K562 (cell line): ENCODE measurements around the gene ZNF467. TPM values are rescaled to one million over a fixed set of nuclear protein-coding genes. Genes with fewer than 3 reads are reported as not detected.

Experiments
- ATAC-seq: fragments of 200-7000 bp; cut with Tn5 transposase; 3 replicates; pipeline ENCODE4 v1.9.1; 2020; ENCODE audit warnings: moderate library complexity
- BruUV-seq: library from RNA; stranded (reverse); fragments of 400-500 nt; replicated peaks from 2 replicates; lab custom pipeline; 2021; lab: Mats Ljungman, UMichigan
- CTCF ChIA-PET: fragments of 300-600 bp; formaldehyde crosslinking; extraction: SDS; loops from one replicate; lab custom pipeline; 2021; ENCODE audit warnings: low intra/inter-chr PET ratio; lab: Yijun Ruan, JAX
- POLR2A ChIA-PET: fragments of 300-600, 350-650 bp; sonication (Branson Sonifier 250); formaldehyde crosslinking; extraction: SDS; loops from one replicate; lab custom pipeline; 2021; ENCODE audit warnings: antibody characterized with exemption, inconsistent platforms; lab: Yijun Ruan, JAX
- DNase-seq, 4 experiments: peaks; one replicate each; pipeline versions ENCODE4 v3.0.0 to v3.0.0-alpha.2; 2011 to 2018; ENCODE audit warnings: low spot score in 3 of 4, mixed read lengths in 3 of 4; ENCODE audit errors: extremely low read depth in 1 of 4
- FAIRE-seq: peaks from 2 replicates; lab custom pipeline; 2011; peaks lifted over from hg19 to GRCh38; lab: Jason Lieb, UNC
- H2AFZ ChIP-seq: 2 replicates; pipeline ENCODE4 v1.6.0; 2011; ENCODE audit warnings: low read depth, low read length, control low read depth, inconsistent platforms
- H3K27ac ChIP-seq: fragments of 200-600 bp; 3 replicates; pipeline ENCODE4 v1.8.0; 2011; ENCODE audit warnings: low read depth, mild to moderate bottlenecking, control low read depth, inconsistent platforms, low read length, moderate library complexity, mixed read lengths; ENCODE audit errors: extremely low read depth
- H3K27me3 ChIP-seq, 2 experiments: fragments of 300-600 bp in 1 of 2; 2 replicates in 1 of 2; 3 replicates in 1 of 2; pipeline versions ENCODE4 v1.6.0 to v1.8.0; 2011; ENCODE audit warnings: inconsistent platforms in 2 of 2, low read length in 2 of 2, mild to moderate bottlenecking in 1 of 2, mixed read lengths in 1 of 2, moderate library complexity in 1 of 2; ENCODE audit not compliant: control insufficient read depth in 2 of 2, insufficient read depth in 2 of 2
- H3K36me3 ChIP-seq: fragments of 300-600 bp; 3 replicates; pipeline ENCODE4 v1.8.0; 2011; ENCODE audit warnings: mild to moderate bottlenecking, low read length, inconsistent platforms; ENCODE audit not compliant: control insufficient read depth, insufficient read depth
- H3K4me1 ChIP-seq, 2 experiments: fragments of 200-600 bp in 1 of 2; replicated peaks in 1 of 2; 2 replicates in 1 of 2; 3 replicates in 1 of 2; pipeline versions ENCODE4 v1.5.1 to v1.8.0; 2011; ENCODE audit warnings: inconsistent platforms in 2 of 2, low read length in 2 of 2, mild to moderate bottlenecking in 1 of 2, mixed read lengths in 1 of 2, moderate library complexity in 1 of 2; ENCODE audit not compliant: control insufficient read depth in 2 of 2, insufficient read depth in 2 of 2
- H3K4me2 ChIP-seq: 2 replicates; pipeline ENCODE4 v1.6.1; 2011; ENCODE audit warnings: low read length, control low read depth, inconsistent platforms, mixed read lengths; ENCODE audit not compliant: insufficient read depth
- H3K4me3 ChIP-seq: fragments of 200-600 bp; sonication (generic), shearing (Covaris generic); 2 replicates; pipeline ENCODE4 v1.5.1; 2016; ENCODE audit warnings: control low read depth, inconsistent platforms
- H3K79me2 ChIP-seq: fragments of 200-600 bp; 3 replicates; pipeline ENCODE4 v1.8.0; 2011; ENCODE audit warnings: low read length, inconsistent platforms; ENCODE audit not compliant: control insufficient read depth, insufficient read depth
- H3K9ac ChIP-seq, 2 experiments: 2 replicates each; pipeline versions ENCODE4 v1.6.0 to v1.6.1; 2011; ENCODE audit warnings: low read depth in 2 of 2, low read length in 2 of 2, control low read depth in 1 of 2, inconsistent platforms in 1 of 2, mild to moderate bottlenecking in 1 of 2, mixed read lengths in 1 of 2; ENCODE audit not compliant: insufficient read depth in 1 of 2
- H3K9me1 ChIP-seq: one replicate; pipeline ENCODE4 v1.6.0; 2011; ENCODE audit warnings: inconsistent platforms, mild to moderate bottlenecking, low read length, moderate library complexity; ENCODE audit not compliant: control insufficient read depth, insufficient read depth
- H3K9me3 ChIP-seq: replicated peaks from 2 replicates; pipeline ENCODE4 v1.5.1; 2011; ENCODE audit warnings: low read depth, low read length, inconsistent platforms; ENCODE audit not compliant: control insufficient read depth, insufficient read depth
- H4K20me1 ChIP-seq: replicated peaks from 2 replicates; pipeline ENCODE4 v1.6.1; 2011; ENCODE audit warnings: low read length, inconsistent platforms, mixed read lengths; ENCODE audit not compliant: control insufficient read depth, insufficient read depth
- RBBP5 ChIP-seq: fragments of 200-600 bp; sonication (generic); IDR thresholded peaks from 2 replicates; pipeline ENCODE4 v1.6.1; 2012; ENCODE audit warnings: borderline replicate concordance, mild to moderate bottlenecking, low read length, control low read depth, inconsistent platforms; ENCODE audit not compliant: insufficient read depth, poor library complexity, severe bottlenecking
- RNF2 ChIP-seq: sonication (generic); IDR thresholded peaks from 2 replicates; pipeline ENCODE4 v1.6.1; 2016
- TGIF2 ChIP-seq: sonication (generic); formaldehyde crosslinking; IDR thresholded peaks from 2 replicates; pipeline ENCODE4 v1.8.1; 2022; ENCODE audit warnings: mild to moderate bottlenecking, missing genetic modification reagents, moderate library complexity
- ZC3H4 ChIP-seq: sonication (generic); formaldehyde crosslinking; IDR thresholded peaks from 2 replicates; pipeline ENCODE4 v1.9.0; 2021; ENCODE audit warnings: missing genetic modification reagents, borderline replicate concordance
- ZKSCAN8 ChIP-seq: fragments of 200-800 bp; sonication (Bioruptor generic); IDR thresholded peaks from 2 replicates; pipeline ENCODE4 v1.6.1; 2016; ENCODE audit warnings: missing genetic modification characterization, missing compliant biosample characterization
- ZNF124 ChIP-seq: sonication (generic); formaldehyde crosslinking; IDR thresholded peaks from 2 replicates; pipeline ENCODE4 v1.8.1; 2022; ENCODE audit warnings: missing genetic modification reagents
- WGBS: fragments of 100-300 bp; shearing (Covaris generic); methylation state at CpG from one replicate; pipeline ENCODE4 v1.1.6; 2016; ENCODE audit warnings: low coverage, mixed read lengths; ENCODE audit not compliant: insufficient coverage; ENCODE audit errors: missing lambda C conversion rate; 5-methylcytosine and 5-hydroxymethylcytosine counted together
- in situ Hi-C: fragments of 300-500 bp; cut with MboI; formaldehyde crosslinking; loops from 4 replicates; pipeline ENCODE4 v1.15.0; 2018; ENCODE audit warnings: inconsistent platforms, mixed read lengths
- intact Hi-C: fragments of 100-400 bp; cut with micrococcal nuclease; formaldehyde crosslinking; loops from 2 replicates; pipeline ENCODE4 v1.14.2; 2022
- polyA plus RNA-seq, 8 experiments: library from polyadenylated mRNA; depleted of rRNA in 4 of 8; stranded (reverse) in 5 of 8; unstranded in 3 of 8; fragments of >200 nt; fragmentation: Nextera tagmentation in 2 of 8; fragmentation: Illumina TruSeq in 1 of 8; extraction: Ambion mirVana in 2 of 8; extraction: Trizol in 1 of 8; gene quantifications; 2 replicates each; pipeline versions ENCODE4 v1.2.1 to v1.2.3, GENCODE V29; 2011 to 2014; ENCODE audit warnings: inconsistent platforms in 1 of 8, missing spikeins in 1 of 8
- total RNA-seq, 7 experiments: library from RNA; depleted of rRNA in 6 of 7; stranded (reverse); fragments of >200 nt in 6 of 7; fragmentation: Illumina TruSeq in 2 of 7; extraction: Trizol in 2 of 7; gene quantifications; 2 replicates each; pipeline versions ENCODE4 v1.2.1 to v1.2.3, GENCODE V29; 2011 to 2021; ENCODE audit warnings: low replicate concordance in 1 of 7
- TF ChIP-seq, protein P1 (sequence below): fragments of 450-650 bp; conservative IDR thresholded peaks from 2 replicates; pipeline ENCODE4 v1.6.1; 2016; ENCODE audit warnings: missing genetic modification characterization, low read depth, mild to moderate bottlenecking, missing compliant biosample characterization, moderate library complexity

ZNF467 gene
- total and polyA plus RNA-seq, 9 of the 15 experiments (the other 6 are each of a cell fraction or from before 2014, with no cell fraction given): 0.32 to 14.2 (median 1.7) TPM

DNA sequence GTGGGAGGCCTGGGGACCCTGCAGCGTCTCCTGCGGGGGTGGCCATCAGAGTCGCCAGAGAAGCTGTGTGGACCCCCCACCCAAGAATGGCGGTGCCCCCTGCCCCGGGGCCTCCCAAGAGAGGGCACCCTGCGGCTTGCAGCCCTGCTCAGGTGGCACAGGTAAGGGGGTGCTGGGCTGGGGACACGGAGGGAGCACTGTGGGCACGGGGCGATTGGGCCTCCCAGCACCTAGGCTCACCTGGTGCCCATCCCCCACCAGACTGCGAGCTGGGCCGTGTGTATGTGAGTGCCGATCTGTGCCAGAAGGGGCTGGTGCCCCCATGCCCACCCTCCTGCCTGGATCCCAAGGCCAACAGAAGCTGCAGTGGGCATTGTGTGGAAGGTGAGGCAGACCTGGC, 29.6 kb upstream of the ZNF467 start:
- Histone ChIP-seq H3K4me3 (no peak overlapping the region), H3K4me2 (no peak overlapping the region), H3K79me2 (no peaks in the 10 kb centered on the region), H2AFZ (no peak overlapping the region), H3K36me3 (no peaks in the 10 kb centered on the region), H3K27ac (no peak overlapping the region), H3K9ac (peak overlapping the region in 1 of 2 experiments; percentile 37; a peak in 1 of 4 replicates), H3K9me1 (no peaks in the 10 kb centered on the region), H3K9me3 (no peaks in the 10 kb centered on the region), H4K20me1 (0 out of 2 replicates have a peak, but pooled peaks cover 8% of the 10 kb centered on the region), H3K4me1 (peaks cover 0 to 34% of the 10 kb centered on the region in 2 experiments; a peak in 2 of 5 replicates), H3K27me3 (peaks cover 2 to 44% of the 10 kb centered on the region in 2 experiments; a peak in 4 of 5 replicates)
- WGBS: 7% methylated on average over 12 of the region's 12 CpGs
- no peak for ATAC-seq
- in situ Hi-C loops: no loop called here
- CTCF ChIA-PET: no interaction called here
- POLR2A ChIA-PET: interaction anchor here (0.6 to 0.9 kb wide), 3 partner anchors 21 to 186 kb away, joined by 3 read pairs; no protein-coding TSS in a partner anchor
- no peak for FAIRE-seq
- no TSS peak for BruUV-seq
- intact Hi-C loops: no loop called here
- TF ChIP-seq RNF2 (no peak), RBBP5 (no peak), ZKSCAN8 (no peak), ZNF124 (CRISPR knock-in tag) (no peak), ZC3H4 (no peak)
- DNase-seq: no peak

DNA sequence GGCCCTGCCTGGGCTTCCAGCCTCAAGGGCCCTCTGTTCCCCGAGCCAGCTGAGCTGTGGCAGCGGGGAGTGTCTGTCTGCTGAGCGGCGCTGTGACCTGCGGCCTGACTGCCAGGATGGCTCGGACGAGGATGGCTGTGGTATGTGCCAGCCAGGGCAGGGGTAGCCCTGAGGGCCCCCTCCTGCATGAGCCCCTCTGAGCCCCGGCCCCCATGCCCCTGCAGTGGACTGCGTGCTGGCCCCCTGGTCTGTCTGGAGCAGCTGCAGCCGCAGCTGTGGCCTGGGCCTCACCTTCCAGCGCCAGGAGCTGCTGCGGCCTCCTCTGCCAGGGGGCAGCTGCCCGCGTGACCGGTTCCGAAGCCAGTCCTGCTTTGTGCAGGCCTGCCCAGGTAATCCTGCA, 28.4 kb upstream of the ZNF467 start:
- H3K36me3 ChIP-seq: no peaks in the 10 kb centered on the region
- no peaks in the 10 kb centered on the region for H3K9me1 ChIP-seq
- no peaks in the 10 kb centered on the region for H3K79me2 ChIP-seq
- no peak overlapping the region for H3K4me3 ChIP-seq
- intact Hi-C loops (no loop called here), in situ Hi-C loops (no loop called here)
- H3K9me3 ChIP-seq: no peaks in the 10 kb centered on the region
- peaks cover 0 to 39% of the 10 kb centered on the region in 2 experiments; a peak in 2 of 5 replicates for H3K4me1 ChIP-seq
- ATAC-seq: no peak
- H4K20me1 ChIP-seq: 0 out of 2 replicates have a peak, but pooled peaks cover 5% of the 10 kb centered on the region
- H3K9ac ChIP-seq: no peak overlapping the region
- TF ChIP-seq, protein P1, sequence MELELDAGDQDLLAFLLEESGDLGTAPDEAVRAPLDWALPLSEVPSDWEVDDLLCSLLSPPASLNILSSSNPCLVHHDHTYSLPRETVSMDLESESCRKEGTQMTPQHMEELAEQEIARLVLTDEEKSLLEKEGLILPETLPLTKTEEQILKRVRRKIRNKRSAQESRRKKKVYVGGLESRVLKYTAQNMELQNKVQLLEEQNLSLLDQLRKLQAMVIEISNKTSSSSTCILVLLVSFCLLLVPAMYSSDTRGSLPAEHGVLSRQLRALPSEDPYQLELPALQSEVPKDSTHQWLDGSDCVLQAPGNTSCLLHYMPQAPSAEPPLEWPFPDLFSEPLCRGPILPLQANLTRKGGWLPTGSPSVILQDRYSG (tag): no peak
- TF ChIP-seq TGIF2 (CRISPR knock-in tag): 0 out of 2 replicates have a peak, but pooled peaks have one; percentile 18
- BruUV-seq: no TSS peak
- 19% methylated on average over 16 of the region's 16 CpGs for WGBS
- POLR2A ChIA-PET: interaction anchor here (0.7 to 1.1 kb wide), 2 partner anchors 9 to 240 kb away, joined by 3 to 5 read pairs; no protein-coding TSS in a partner anchor
- no peak overlapping the region for H3K27ac ChIP-seq
- no peak for DNase-seq
- FAIRE-seq: no peak
- H3K27me3 ChIP-seq: peaks cover 2 to 44% of the 10 kb centered on the region in 2 experiments; a peak in 4 of 5 replicates
- H2AFZ ChIP-seq: no peak overlapping the region
- CTCF ChIA-PET: no interaction called here
- no peak overlapping the region for H3K4me2 ChIP-seq
